ENCODE results near the gene SGSM2. TPM values are rescaled to one million over a fixed set of nuclear protein-coding genes. Genes with fewer than 3 reads are reported as not detected.

The SGSM2 gene
- total and polyA plus RNA-seq, 2 experiments from 2014 or later = 13.7 to 52.4 TPM

GRCh38 chr17:2338315-2338657, 985 bp downstream of the SGSM2 start:
- Histone ChIP-seq H3F3A (replicated peaks; ENCODE audit: low read depth) (peaks cover 28% of the 10 kb centered on the region), H3K27ac (ENCODE audit: low read depth) (no peak overlapping the region), H3K4me2 (peak overlapping the region; percentile 99), H3K27me3 (ENCODE audit: insufficient read depth) (no peaks in the 10 kb centered on the region), H3K9me2 (ENCODE audit: insufficient read depth) (no peaks in the 10 kb centered on the region), H2AFZ (peak overlapping the region; percentile 87), H3K79me2 (replicated peaks; ENCODE audit: insufficient read depth) (peaks cover 43% of the 10 kb centered on the region), H3K36me3 (ENCODE audit: insufficient read depth) (peaks cover 20% of the 10 kb centered on the region), H3K4me1 (ENCODE audit: insufficient read depth) (peaks cover 20% of the 10 kb centered on the region), H3K4me3 (peak overlapping the region; percentile 95), H4K20me1 (replicated peaks; ENCODE audit: insufficient read depth) (peaks cover 20% of the 10 kb centered on the region)
- H3K4me1 Mint-ChIP-seq = peaks cover 5% of the 10 kb centered on the region
- ATAC-seq (peak; percentile 14), DNase-seq (ENCODE audit: low spot score) (peak; percentile 49)
- TF ChIP-seq POLR2AphosphoS5 (IDR thresholded peaks at IDR 0.05; ENCODE audit: low read depth) (no peak), ZNF114 (CRISPR knock-in tag; IDR thresholded peaks at IDR 0.05) (no peak), ZNF331 (CRISPR knock-in tag; IDR thresholded peaks at IDR 0.05; ENCODE audit: low read depth) (no peak), EZH2phosphoT487 (IDR thresholded peaks at IDR 0.05; ENCODE audit: unreplicated experiment) (no peak), NANOG (IDR thresholded peaks at IDR 0.05; ENCODE audit: borderline replicate concordance) (no peak), EZH2 (IDR thresholded peaks at IDR 0.05; ENCODE audit: low read depth, unreplicated experiment) (no peak), CTCF (conservative IDR thresholded peaks at IDR 0.05; ENCODE audit: low read depth in 2 of 2) (no peak), CREB1 (CRISPR knock-in tag; IDR thresholded peaks at IDR 0.05; ENCODE audit: low read depth) (no peak)
- TF ChIP-seq, protein P1, sequence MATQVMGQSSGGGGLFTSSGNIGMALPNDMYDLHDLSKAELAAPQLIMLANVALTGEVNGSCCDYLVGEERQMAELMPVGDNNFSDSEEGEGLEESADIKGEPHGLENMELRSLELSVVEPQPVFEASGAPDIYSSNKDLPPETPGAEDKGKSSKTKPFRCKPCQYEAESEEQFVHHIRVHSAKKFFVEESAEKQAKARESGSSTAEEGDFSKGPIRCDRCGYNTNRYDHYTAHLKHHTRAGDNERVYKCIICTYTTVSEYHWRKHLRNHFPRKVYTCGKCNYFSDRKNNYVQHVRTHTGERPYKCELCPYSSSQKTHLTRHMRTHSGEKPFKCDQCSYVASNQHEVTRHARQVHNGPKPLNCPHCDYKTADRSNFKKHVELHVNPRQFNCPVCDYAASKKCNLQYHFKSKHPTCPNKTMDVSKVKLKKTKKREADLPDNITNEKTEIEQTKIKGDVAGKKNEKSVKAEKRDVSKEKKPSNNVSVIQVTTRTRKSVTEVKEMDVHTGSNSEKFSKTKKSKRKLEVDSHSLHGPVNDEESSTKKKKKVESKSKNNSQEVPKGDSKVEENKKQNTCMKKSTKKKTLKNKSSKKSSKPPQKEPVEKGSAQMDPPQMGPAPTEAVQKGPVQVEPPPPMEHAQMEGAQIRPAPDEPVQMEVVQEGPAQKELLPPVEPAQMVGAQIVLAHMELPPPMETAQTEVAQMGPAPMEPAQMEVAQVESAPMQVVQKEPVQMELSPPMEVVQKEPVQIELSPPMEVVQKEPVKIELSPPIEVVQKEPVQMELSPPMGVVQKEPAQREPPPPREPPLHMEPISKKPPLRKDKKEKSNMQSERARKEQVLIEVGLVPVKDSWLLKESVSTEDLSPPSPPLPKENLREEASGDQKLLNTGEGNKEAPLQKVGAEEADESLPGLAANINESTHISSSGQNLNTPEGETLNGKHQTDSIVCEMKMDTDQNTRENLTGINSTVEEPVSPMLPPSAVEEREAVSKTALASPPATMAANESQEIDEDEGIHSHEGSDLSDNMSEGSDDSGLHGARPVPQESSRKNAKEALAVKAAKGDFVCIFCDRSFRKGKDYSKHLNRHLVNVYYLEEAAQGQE (IDR thresholded peaks at IDR 0.05; ENCODE audit: unreplicated experiment) = no peak
- TF ChIP-seq, protein P2, sequence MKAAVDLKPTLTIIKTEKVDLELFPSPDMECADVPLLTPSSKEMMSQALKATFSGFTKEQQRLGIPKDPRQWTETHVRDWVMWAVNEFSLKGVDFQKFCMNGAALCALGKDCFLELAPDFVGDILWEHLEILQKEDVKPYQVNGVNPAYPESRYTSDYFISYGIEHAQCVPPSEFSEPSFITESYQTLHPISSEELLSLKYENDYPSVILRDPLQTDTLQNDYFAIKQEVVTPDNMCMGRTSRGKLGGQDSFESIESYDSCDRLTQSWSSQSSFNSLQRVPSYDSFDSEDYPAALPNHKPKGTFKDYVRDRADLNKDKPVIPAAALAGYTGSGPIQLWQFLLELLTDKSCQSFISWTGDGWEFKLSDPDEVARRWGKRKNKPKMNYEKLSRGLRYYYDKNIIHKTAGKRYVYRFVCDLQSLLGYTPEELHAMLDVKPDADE (IDR thresholded peaks at IDR 0.05) = no peak
- H3K27me3 Mint-ChIP-seq (ENCODE audit: insufficient read depth, low read depth, poor library complexity) = peaks cover 17% of the 10 kb centered on the region
- peak overlapping the region; percentile 84; the same call in 2 of the 3 replicates for H3K4me3 Mint-ChIP-seq
- H3K9me3 Mint-ChIP-seq = peaks cover 2% of the 10 kb centered on the region; the same call in 1 of the 3 replicates
- H3K36me3 Mint-ChIP-seq (ENCODE audit: low read depth) = peaks cover 8% of the 10 kb centered on the region; the same call in 1 of the 3 replicates
- H3K27ac Mint-ChIP-seq = no peak overlapping the region
